A673 (cell line): ENCODE data around the gene HEPHL1. TPM values are rescaled to one million over a fixed set of nuclear protein-coding genes. Genes with fewer than 3 reads are reported as not detected.

Experiments
- BruUV-seq: library from RNA; stranded (reverse); fragments of 400-500 nt; replicated peaks from 2 replicates; lab custom pipeline; 2021; lab: Mats Ljungman, UMichigan
- CTCF ChIA-PET: fragments of 300-600 bp; sonication (Branson Sonifier 250); formaldehyde crosslinking; loops from one replicate; lab custom pipeline; 2022; ENCODE audit warnings: antibody characterized with exemption; lab: Charles Lee
- POLR2A ChIA-PET: fragments of 300-600 bp; sonication (Branson Sonifier 250); formaldehyde crosslinking; loops from one replicate; lab custom pipeline; 2022; ENCODE audit warnings: antibody characterized with exemption; ENCODE audit not compliant: low non-redundant PET; lab: Charles Lee
- DNase-seq: peaks from one replicate; pipeline ENCODE4 v3.0.0-alpha.2; 2015; ENCODE audit warnings: low spot score
- H3K27ac ChIP-seq: fragments of 200-600 bp; sonication (generic); 2 replicates; pipeline ENCODE4 v1.5.1; 2016; ENCODE audit warnings: mixed run types, low read depth, mild to moderate bottlenecking, mixed read lengths, antibody characterized with exemption, low read length; ENCODE audit not compliant: poor library complexity, severe bottlenecking
- H3K27me3 ChIP-seq: fragments of 200-600 bp; sonication (generic); replicated peaks from 2 replicates; pipeline ENCODE4 v1.6.1; 2017; ENCODE audit warnings: mixed run types, low read depth, mild to moderate bottlenecking, mixed read lengths, antibody characterized with exemption, low read length; ENCODE audit not compliant: insufficient read depth, poor library complexity
- H3K36me3 ChIP-seq: fragments of 200-600 bp; sonication (generic); 2 replicates; pipeline ENCODE4 v1.6.1; 2016; ENCODE audit warnings: mixed run types, mild to moderate bottlenecking, mixed read lengths, antibody characterized with exemption, low read length; ENCODE audit not compliant: insufficient read depth, poor library complexity, severe bottlenecking
- H3K4me1 ChIP-seq: fragments of 200-600 bp; sonication (generic); 2 replicates; pipeline ENCODE4 v1.6.1; 2017; ENCODE audit warnings: mixed run types, mild to moderate bottlenecking, mixed read lengths, antibody characterized with exemption, low read length; ENCODE audit not compliant: insufficient read depth, poor library complexity, severe bottlenecking
- H3K4me3 ChIP-seq: fragments of 200-600 bp; sonication (generic); 2 replicates; pipeline ENCODE4 v1.5.1; 2016; ENCODE audit warnings: low read depth, mixed run types, mild to moderate bottlenecking, mixed read lengths, low read length; ENCODE audit not compliant: poor library complexity, severe bottlenecking
- H3K9me3 ChIP-seq: fragments of 200-600 bp; sonication (generic); 2 replicates; pipeline ENCODE4 v1.6.1; 2016; ENCODE audit warnings: mixed run types, low read depth, mild to moderate bottlenecking, mixed read lengths, antibody characterized with exemption, low read length; ENCODE audit not compliant: poor library complexity, severe bottlenecking
- EZH2 ChIP-seq: fragments of 200-600 bp; sonication (generic); IDR thresholded peaks from 2 replicates; pipeline ENCODE4 v1.6.1; 2017; ENCODE audit warnings: borderline replicate concordance, low read depth, mild to moderate bottlenecking, mixed read lengths, antibody characterized with exemption, low read length; ENCODE audit not compliant: poor library complexity, severe bottlenecking
- intact Hi-C: fragments of 100-400 bp; cut with micrococcal nuclease; formaldehyde crosslinking; loops from one replicate; pipeline ENCODE4 v1.10.0; 2022; ENCODE audit not compliant: unreplicated experiment
- total RNA-seq: library from RNA; stranded (reverse); gene quantifications from 2 replicates; pipeline ENCODE4 v1.2.3, GENCODE V29; 2021
- TF ChIP-seq, protein P1 (sequence below): fragments of 300-800, 200-600 bp; sonication (generic); conservative IDR thresholded peaks from 2 replicates; pipeline ENCODE4 v1.5.1; 2017; ENCODE audit warnings: low read depth, mild to moderate bottlenecking, antibody characterized with exemption, low read length, moderate library complexity, mixed read lengths

Gene HEPHL1
- total RNA-seq, 1 experiment from 2014 or later: not detected

GRCh38 chr11:94134651-94135512 is 113.7 kb downstream of the HEPHL1 start:
- CTCF ChIA-PET: interaction anchor here (0.6 kb wide), 1 partner anchor 1080 kb away, joined by 3 read pairs; no protein-coding TSS in a partner anchor
- intact Hi-C loops: no loop called here
- H3K4me3 ChIP-seq: no peak overlapping the region

GRCh38 chr11:94139416-94139815 is 118.3 kb downstream of the HEPHL1 start:
- H3K27ac ChIP-seq: no peak overlapping the region
- no peaks in the 10 kb centered on the region for H3K36me3 ChIP-seq
- BruUV-seq: no TSS peak
- H3K4me3 ChIP-seq: no peak overlapping the region
- H3K27me3 ChIP-seq: no peaks in the 10 kb centered on the region
- TF ChIP-seq, protein P1, sequence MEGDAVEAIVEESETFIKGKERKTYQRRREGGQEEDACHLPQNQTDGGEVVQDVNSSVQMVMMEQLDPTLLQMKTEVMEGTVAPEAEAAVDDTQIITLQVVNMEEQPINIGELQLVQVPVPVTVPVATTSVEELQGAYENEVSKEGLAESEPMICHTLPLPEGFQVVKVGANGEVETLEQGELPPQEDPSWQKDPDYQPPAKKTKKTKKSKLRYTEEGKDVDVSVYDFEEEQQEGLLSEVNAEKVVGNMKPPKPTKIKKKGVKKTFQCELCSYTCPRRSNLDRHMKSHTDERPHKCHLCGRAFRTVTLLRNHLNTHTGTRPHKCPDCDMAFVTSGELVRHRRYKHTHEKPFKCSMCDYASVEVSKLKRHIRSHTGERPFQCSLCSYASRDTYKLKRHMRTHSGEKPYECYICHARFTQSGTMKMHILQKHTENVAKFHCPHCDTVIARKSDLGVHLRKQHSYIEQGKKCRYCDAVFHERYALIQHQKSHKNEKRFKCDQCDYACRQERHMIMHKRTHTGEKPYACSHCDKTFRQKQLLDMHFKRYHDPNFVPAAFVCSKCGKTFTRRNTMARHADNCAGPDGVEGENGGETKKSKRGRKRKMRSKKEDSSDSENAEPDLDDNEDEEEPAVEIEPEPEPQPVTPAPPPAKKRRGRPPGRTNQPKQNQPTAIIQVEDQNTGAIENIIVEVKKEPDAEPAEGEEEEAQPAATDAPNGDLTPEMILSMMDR: no peak
- TF ChIP-seq EZH2: no peak
- CTCF ChIA-PET: no interaction called here
- POLR2A ChIA-PET: no interaction called here
- H3K9me3 ChIP-seq: no peaks in the 10 kb centered on the region
- intact Hi-C loops: no loop called here
- no peak for DNase-seq
- peaks cover 10% of the 10 kb centered on the region for H3K4me1 ChIP-seq

More at GRCh38 chr11:94134651-94135512, 113.7 kb downstream of the HEPHL1 start:
- no peak overlapping the region for H3K27ac ChIP-seq
- H3K27me3 ChIP-seq: no peaks in the 10 kb centered on the region
- H3K36me3 ChIP-seq: no peaks in the 10 kb centered on the region
- peak; percentile 32 for DNase-seq
- BruUV-seq: no TSS peak
- H3K4me1 ChIP-seq: peaks cover 21% of the 10 kb centered on the region
- no peaks in the 10 kb centered on the region for H3K9me3 ChIP-seq
- POLR2A ChIA-PET: no interaction called here
- TF ChIP-seq, protein P1: no peak
- no peak for TF ChIP-seq EZH2

GRCh38 chr11:94140154-94140655 is 119.1 kb downstream of the HEPHL1 start:
- TF ChIP-seq EZH2: no peak
- TF ChIP-seq, protein P1: no peak
- Histone ChIP-seq H3K36me3 (no peaks in the 10 kb centered on the region), H3K9me3 (no peaks in the 10 kb centered on the region), H3K4me3 (no peak overlapping the region), H3K4me1 (peaks cover 4% of the 10 kb centered on the region), H3K27me3 (no peaks in the 10 kb centered on the region), H3K27ac (no peak overlapping the region)
- POLR2A ChIA-PET: no interaction called here
- CTCF ChIA-PET: no interaction called here
- DNase-seq: no peak
- BruUV-seq: no TSS peak
- intact Hi-C loops: no loop called here
